Kidney epithelial cell (primary cell): Measurements from ENCODE around the gene SEPTIN14. TPM values are rescaled to one million over a fixed set of nuclear protein-coding genes. Genes with fewer than 3 reads are reported as not detected.
"Not testable (repeated sequence)": the region's sequence is repeated elsewhere in the genome, so short reads cannot be mapped to it uniquely, and the experiment has no call there.

Experiments used
- DNase-seq: peaks from one replicate; pipeline ENCODE4 v3.0.0-alpha.2; 2010; ENCODE audit warnings: low read depth
- H3K27me3 ChIP-seq: 2 replicates; pipeline ENCODE4 v1.6.0; 2011; ENCODE audit warnings: low read length; ENCODE audit not compliant: control insufficient read depth, insufficient read depth
- H3K36me3 ChIP-seq: 2 replicates; pipeline ENCODE4 v1.5.1; 2011; ENCODE audit warnings: low read length; ENCODE audit not compliant: control insufficient read depth, insufficient read depth
- H3K4me3 ChIP-seq: 2 replicates; pipeline ENCODE4 v1.5.1; 2011; ENCODE audit warnings: low read depth, mild to moderate bottlenecking, control low read depth, low read length
- total RNA-seq: library from RNA; depleted of rRNA; stranded (reverse); fragments of >200 nt; gene quantifications from 2 replicates; pipeline ENCODE4 v1.2.3, GENCODE V29; 2015
- TF ChIP-seq, protein P1 (sequence below): IDR thresholded peaks from 2 replicates; pipeline ENCODE4 v1.5.1; 2011; ENCODE audit warnings: mild to moderate bottlenecking, moderate library complexity, low read length, control low read depth, inconsistent platforms; ENCODE audit not compliant: insufficient read depth, poor library complexity, severe bottlenecking

Gene SEPTIN14
- not detected in 2 replicates for total RNA-seq

DNA sequence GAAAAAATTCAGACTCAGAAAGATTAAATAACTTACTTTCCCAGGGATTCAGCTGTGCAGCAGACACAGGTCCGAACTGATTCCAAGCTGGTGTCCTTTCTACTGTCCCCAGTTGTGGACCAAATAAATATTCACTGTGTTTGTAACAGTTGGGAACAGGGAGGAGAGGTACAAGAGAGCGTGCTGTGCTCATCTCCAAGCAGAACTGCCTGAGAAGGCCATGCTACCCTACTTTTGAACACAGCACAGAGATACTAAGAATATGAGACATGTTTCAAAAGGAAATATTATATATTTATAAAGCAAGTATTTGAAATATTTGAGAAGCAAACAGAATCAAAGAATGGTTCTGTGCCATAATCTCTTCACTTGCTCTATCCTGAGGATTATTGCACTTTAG, at the start of gene SEPTIN14:
SEPTIN14 (minus strand) TSS at position 101 of the 400 bp plus-strand sequence. CDS start 756 bp downstream, outside the sequence.
- not testable (repeated sequence) for H3K27me3 ChIP-seq, DNase-seq, H3K36me3 ChIP-seq, H3K4me3 ChIP-seq

DNA sequence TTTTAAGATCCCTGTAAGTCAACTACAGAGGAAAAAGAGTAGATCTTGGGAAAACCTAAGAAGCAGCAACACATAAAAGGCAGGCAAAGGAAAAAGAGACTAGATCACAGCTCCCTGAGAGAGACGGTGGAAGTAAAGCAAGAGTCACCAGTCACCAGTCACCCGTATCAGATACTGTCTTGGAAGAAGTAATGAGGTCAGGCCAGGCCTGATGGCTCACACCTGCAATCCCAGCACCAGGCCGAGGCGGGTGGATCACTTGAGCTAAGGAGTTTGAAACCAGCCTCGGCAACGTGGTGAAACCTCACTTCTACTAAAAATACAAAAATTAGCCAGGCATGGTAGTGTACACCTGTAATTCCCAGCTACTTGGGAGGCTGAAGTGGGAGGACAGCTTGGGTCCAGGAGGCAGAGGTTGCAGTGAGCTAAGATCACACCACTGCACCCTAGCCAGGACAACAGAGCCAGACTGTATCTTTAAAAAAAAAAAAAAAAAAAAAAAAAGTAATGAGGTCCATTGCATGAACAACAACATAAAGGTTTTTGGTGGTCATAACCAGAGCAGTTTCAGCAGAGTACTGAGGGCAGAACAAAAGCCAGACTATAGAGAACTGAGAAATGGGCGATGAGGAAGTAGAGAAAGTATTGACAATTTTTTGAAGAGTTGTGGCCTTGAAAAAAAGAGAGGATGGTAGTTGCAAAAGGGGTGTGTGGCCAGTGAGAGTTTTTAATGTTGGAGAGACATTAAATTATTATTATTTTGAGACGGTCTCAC, 41.6 kb upstream of the SEPTIN14 start:
- Histone ChIP-seq H3K36me3 (no peaks in the 10 kb centered on the region), H3K27me3 (no peaks in the 10 kb centered on the region), H3K4me3 (no peak overlapping the region)
- DNase-seq = no peak
- TF ChIP-seq, protein P1, sequence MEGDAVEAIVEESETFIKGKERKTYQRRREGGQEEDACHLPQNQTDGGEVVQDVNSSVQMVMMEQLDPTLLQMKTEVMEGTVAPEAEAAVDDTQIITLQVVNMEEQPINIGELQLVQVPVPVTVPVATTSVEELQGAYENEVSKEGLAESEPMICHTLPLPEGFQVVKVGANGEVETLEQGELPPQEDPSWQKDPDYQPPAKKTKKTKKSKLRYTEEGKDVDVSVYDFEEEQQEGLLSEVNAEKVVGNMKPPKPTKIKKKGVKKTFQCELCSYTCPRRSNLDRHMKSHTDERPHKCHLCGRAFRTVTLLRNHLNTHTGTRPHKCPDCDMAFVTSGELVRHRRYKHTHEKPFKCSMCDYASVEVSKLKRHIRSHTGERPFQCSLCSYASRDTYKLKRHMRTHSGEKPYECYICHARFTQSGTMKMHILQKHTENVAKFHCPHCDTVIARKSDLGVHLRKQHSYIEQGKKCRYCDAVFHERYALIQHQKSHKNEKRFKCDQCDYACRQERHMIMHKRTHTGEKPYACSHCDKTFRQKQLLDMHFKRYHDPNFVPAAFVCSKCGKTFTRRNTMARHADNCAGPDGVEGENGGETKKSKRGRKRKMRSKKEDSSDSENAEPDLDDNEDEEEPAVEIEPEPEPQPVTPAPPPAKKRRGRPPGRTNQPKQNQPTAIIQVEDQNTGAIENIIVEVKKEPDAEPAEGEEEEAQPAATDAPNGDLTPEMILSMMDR = no peak

DNA sequence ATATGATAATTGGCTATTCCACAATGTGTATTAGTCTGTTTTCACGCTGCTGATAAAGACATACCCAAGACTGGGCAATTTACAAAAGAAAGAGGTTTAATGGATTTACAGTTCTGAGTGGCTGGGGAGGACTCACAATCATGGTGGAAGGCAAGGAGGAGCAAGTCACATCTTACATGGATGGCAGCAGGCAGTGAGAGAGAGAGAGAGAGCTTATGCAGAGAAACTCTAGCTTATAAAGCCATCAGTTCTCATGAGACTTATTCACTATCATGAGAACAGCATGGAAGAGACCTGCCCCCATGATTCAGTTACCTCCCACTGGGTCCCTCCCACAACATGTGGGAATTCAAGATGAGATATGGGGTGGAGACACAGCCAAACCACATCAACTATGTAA, 38.5 kb upstream of the SEPTIN14 start:
- H3K27me3 ChIP-seq, H3K36me3 ChIP-seq, DNase-seq, H3K4me3 ChIP-seq: not testable (repeated sequence)

DNA sequence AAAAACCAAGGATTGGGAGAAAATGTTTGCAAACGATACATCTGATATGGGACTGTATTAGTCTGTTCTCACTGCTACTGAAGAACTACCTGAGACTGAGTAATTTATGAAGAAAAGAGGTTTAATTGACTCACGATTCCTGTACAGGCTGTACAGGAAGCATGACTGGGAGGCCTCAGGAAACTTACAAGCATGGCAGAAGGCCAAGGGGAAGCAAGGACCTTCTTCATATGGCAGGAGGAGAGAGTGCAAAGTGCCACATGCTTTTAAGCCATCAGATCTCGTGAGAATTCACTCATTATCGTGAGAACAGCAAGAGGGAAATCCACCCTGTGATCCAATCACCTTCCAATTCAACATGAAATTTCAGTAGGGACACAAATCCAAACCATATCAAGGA, 35.7 kb upstream of the SEPTIN14 start:
- H3K36me3 ChIP-seq = no peaks in the 10 kb centered on the region
- TF ChIP-seq, protein P1 = no peak
- DNase-seq = no peak
- H3K27me3 ChIP-seq = no peaks in the 10 kb centered on the region
- no peak overlapping the region for H3K4me3 ChIP-seq

DNA sequence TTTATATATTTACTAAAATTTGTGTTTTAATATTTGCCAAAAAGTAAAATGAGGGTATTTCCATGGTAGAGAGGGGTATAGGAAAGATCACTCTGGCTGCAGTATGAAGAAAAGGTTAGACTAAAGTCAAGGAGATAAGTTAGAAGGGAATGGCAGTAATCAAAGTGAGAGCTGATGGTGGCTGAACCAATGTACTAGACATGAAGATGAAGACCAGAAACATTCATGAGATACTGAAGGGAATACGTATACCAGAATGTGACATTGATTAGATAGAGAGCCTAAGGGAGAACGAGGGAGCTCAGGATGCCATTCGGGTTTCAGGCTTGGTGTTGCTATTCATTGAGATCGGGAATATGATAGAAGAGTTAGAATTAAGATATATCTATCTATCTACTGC, 32.5 kb upstream of the SEPTIN14 start:
- H3K4me3 ChIP-seq = no peak overlapping the region
- TF ChIP-seq, protein P1 = no peak
- no peaks in the 10 kb centered on the region for H3K36me3 ChIP-seq
- no peaks in the 10 kb centered on the region for H3K27me3 ChIP-seq
- DNase-seq = no peak

DNA sequence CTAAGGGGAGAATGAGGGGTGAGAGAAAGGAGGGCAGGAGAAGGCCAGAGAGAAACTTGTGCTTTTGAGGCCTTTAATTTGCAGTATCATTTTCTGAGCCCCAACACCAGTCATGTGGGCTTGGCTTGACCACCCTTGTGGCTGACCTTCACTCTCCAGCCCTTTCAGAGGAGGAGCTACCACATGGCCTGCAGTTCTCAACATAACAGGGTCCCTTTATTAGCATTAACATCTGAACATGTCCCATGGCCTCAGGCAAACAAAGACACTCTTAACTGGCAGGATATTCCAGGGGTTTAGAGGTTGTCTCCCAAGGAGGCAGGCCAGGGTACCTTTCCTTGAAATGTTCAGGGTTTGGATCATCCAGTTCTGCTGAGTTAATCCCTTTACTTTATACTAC, 31.4 kb upstream of the SEPTIN14 start:
- DNase-seq = no peak
- TF ChIP-seq, protein P1 = no peak
- no peaks in the 10 kb centered on the region for H3K27me3 ChIP-seq
- H3K36me3 ChIP-seq = no peaks in the 10 kb centered on the region
- no peak overlapping the region for H3K4me3 ChIP-seq

DNA sequence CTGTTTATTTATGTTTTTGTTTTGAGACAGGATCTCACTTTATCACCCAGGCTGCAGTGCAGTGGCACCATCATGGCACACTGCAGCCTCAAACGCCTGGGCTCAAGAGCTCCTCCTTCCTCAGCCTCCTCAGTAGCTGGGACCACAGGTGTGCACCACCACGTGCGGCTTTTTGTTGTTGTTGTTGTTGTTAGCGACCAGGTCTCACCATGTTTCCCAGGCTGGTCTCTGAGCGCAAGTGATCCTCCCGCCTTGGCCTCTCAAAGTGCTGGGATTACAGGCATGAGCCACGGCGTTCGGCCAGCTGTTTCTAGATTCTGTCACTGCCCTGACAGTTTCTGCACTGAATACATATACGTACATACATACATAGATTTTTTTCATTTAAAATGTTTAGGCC, 25.8 kb upstream of the SEPTIN14 start:
- not testable (repeated sequence) for H3K36me3 ChIP-seq, DNase-seq, H3K27me3 ChIP-seq
- H3K4me3 ChIP-seq = peak overlapping the region; percentile 65
